Activated CD8-positive, alpha-beta memory T cell treated with anti-CD3 and anti-CD28 coated beads for 36 hours (primary cell): ENCODE measurements around the gene SNRNP70. TPM values are rescaled to one million over a fixed set of nuclear protein-coding genes. Genes with fewer than 3 reads are reported as not detected.

ENCODE experiments used
- CTCF ChIA-PET: fragments of 350-600 bp; sonication (Branson Sonifier 250); formaldehyde crosslinking; loops from one replicate; lab custom pipeline; 2021; ENCODE audit warnings: antibody characterized with exemption; lab: Charles Lee
- POLR2A ChIA-PET: fragments of 350-600 bp; sonication (Branson Sonifier 250); formaldehyde crosslinking; loops from one replicate; lab custom pipeline; 2021; ENCODE audit warnings: antibody characterized with exemption; lab: Charles Lee
- total RNA-seq, 2 experiments: library from RNA; stranded (reverse); gene quantifications; one replicate each; pipeline ENCODE4 v1.2.3, GENCODE V29; 2021

SNRNP70 gene
- total RNA-seq, 2 experiments from 2014 or later = 201 TPM

DNA sequence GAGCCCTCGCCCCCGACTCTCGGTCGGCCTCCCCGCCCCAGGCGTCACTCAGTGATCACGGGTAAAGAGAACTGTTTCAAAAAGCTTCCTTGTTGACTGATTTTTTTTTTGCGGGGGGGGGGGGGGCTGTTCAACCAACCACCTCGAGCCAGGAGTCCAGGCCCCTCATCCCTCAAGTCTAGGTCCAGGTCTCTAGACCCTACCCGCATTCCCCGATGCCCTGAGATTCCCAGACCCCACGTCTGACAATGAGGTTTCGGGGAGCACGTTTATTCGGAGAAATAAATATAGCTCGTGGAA is 65.6 kb downstream of the SNRNP70 start:
- POLR2A ChIA-PET = no interaction called here

DNA sequence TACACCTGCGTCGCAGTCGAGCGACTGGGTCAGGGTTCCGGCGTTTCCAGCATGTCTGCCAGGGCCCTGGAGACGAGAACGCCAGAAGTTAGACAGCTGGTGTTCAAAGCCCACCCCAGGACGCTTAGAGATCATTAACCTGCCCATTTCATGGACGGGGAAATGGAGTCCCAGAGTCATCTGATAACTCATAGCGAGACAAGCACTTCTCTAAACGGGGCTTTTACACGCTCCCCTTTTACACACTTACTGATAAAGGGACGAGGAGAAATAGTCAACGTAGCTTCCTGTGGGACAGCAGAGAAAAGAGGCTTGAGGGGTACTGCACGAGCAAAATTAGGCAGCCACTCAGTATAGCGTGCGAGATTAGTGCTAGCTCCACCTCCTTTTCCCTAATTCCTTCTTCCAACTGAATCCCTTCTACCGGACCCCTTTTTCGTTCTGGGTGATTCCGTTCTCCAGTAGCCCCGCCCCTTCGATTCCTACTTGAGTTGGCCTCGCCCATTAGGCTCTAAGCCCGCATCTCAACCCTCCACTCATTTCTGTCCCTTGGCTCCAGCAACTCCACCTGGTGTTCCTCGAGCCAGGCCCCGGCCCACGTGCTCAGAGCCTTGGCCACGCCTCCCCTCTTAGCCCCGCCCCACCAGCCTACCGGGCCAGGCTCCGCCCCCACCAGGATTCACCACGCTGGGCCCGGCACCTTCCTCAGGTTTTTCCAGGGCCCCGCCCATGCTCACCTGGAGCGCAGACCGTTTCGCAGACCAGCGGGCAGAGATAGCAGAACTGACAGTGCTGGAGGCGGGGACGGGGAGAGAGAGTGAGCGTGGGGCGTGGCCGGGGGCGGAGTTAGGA is 66.2 kb downstream of the SNRNP70 start:
- ChIA-PET CTCF (interaction anchor here (0.7 to 1.4 kb wide), 2 partner anchors 54 to 153 kb away, joined by 4 read pairs; no protein-coding TSS in a partner anchor), POLR2A (interaction anchor here (0.6 kb wide), 1 partner anchor 341 kb away, joined by 4 read pairs; no protein-coding TSS in a partner anchor)

More for the DNA sequence above, 65.6 kb downstream of the SNRNP70 start:
- CTCF ChIA-PET = interaction anchor here (0.7 to 1.4 kb wide), 2 partner anchors 53 to 152 kb away, joined by 4 read pairs; no protein-coding TSS in a partner anchor

DNA sequence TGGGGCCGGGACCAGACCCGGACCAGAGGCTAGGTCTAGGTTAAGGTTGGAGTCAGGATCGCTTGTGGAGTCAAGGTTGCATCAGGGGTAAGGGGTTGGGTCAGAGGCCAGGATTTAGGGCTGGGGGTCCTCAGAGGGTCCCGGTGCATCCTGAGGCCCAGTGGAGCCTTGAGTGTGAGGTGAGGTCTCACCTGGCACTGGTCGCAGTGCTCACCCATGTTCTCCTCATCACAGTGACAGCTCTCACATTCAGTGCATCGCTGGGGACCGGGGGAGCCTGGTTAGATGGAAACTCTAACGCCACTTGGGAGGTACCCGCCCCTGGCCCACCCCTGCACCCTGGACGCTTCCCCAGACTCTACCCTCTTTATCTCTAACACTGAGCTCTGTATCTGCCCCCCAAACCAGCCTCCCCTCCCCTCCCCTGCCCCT is 66.9 kb downstream of the SNRNP70 start:
- ChIA-PET POLR2A (no interaction called here), CTCF (interaction anchor here (1.4 kb wide), 1 partner anchor 54 kb away, joined by 4 read pairs; no protein-coding TSS in a partner anchor)

DNA sequence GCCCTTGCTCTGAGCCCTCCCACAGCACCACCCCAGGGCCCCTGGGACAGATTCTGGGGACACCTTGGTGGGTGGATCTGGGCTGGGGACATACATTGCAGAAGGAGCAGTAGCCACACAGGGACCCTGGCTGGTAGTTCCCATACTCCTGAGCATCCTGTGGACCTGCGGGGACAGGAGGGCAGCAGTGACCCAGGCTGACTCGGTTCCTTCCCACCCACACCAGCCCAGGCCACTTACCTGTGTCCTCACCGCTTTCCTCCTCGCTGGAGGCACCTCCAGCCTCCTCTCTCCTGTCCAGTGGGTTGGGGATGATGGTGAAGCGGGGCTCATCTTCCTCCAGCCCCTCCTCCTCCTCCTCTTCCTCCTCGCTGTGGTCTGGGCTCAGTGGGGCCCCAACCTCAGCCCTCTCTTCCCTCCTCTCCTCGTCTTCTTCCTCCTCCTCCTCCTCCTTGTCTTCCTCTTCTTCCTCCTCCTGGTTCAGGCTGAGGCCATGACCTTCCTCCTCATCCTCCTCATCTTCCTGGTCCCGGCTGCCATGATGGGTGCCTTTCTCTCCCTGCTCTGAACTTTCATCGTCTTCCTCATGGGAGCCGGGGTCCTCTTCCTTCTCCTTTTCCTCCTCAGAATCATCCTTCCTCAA is 68.0 kb downstream of the SNRNP70 start:
- ChIA-PET POLR2A (no interaction called here), CTCF (no interaction called here)

DNA sequence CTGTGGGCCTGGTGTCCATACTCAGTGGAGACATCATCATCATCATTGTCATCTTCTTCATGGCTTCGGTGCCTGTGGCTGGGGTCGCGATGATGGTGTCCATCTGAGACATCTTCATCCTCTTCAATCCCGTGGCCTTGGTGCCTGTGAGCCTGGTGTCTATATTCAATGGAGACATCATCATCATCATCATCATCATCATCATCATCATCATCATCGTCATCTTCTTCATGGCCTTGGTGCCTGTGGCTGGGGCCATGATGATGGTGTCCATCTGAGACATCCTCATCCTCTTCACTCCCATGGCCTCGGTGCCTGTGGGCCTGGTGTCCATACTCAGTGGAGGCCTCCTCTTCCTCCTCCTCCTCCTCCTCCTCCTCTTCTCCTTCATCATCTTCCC is 69.0 kb downstream of the SNRNP70 start:
- POLR2A ChIA-PET = no interaction called here
- CTCF ChIA-PET = no interaction called here

DNA sequence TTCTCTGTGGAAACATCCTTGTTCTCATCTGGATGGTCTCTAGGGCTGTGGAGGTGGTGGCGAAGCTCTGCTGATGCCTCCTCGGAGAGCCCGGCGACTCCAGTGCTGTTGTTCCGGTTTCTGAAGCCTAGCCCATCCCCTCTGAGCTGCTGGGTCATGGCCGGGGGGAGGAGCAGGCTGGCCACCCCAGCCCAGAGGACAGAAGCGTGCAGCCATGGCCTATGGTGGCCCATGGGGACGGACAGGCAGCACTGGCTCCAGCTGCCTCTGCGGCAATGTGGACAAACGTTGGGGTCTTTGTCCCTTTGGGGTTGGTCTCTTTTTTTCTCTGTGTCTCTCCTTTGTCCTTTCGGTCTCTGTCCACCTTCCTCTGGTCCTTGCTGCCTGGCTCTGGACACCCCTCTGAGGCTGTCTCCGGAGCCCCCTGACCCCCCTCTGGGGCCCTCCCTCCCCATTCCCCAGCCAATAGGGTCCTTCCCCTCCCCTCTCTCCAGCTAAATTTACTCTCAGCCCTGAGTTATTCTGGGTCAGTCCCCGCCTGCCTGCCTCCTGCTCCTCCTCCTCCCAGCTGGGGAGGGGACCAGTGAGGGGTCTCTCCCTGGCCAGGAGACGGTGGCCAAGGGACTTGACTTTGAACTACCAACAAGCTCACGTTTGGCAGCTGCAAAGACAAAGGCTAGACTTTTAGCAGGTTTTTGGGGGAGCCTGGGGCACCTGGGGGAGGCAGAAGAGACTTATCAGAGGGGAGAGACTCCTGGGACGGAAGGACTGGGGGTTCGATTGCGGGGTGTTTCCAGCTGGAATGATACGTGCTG is 70.0 kb downstream of the SNRNP70 start, which contains the start of gene HRC:
TSS of gene HRC (minus strand) at position 392 of the 815 bp plus-strand sequence. CDS start at position 233, 159 bp downstream.
- ChIA-PET POLR2A (no interaction called here), CTCF (interaction anchor here (0.8 kb wide), 1 partner anchor 43 kb away, joined by 4 read pairs; no protein-coding TSS in a partner anchor)

DNA sequence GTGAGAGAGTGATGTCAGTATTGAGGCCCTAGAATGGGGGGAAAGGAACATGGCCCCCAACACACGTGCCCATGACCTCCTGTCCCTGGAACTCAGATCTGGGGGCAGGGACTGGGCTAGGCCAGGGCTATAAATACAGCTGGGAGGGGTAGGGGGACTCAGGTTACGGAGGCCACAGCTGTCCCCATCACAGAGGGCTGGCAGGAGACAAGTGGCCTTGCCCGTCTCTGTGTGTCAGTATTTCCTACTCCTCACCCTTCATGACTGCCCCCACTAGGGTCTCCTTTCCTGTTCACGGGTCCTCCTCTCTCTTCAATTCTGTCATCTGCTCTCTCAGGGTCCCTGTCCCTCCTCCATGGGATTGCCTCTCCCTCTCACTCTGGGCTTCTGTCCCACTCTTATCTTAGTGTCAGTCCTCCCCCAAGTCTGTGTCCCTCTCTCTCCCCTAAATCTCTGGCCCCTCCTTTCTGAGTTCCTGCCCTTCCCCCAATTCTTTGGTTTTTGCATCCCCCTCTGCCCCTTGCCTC is 70.6 kb downstream of the SNRNP70 start:
- POLR2A ChIA-PET = no interaction called here
- CTCF ChIA-PET = interaction anchor here (0.8 kb wide), 1 partner anchor 42 kb away, joined by 4 read pairs; no protein-coding TSS in a partner anchor

DNA sequence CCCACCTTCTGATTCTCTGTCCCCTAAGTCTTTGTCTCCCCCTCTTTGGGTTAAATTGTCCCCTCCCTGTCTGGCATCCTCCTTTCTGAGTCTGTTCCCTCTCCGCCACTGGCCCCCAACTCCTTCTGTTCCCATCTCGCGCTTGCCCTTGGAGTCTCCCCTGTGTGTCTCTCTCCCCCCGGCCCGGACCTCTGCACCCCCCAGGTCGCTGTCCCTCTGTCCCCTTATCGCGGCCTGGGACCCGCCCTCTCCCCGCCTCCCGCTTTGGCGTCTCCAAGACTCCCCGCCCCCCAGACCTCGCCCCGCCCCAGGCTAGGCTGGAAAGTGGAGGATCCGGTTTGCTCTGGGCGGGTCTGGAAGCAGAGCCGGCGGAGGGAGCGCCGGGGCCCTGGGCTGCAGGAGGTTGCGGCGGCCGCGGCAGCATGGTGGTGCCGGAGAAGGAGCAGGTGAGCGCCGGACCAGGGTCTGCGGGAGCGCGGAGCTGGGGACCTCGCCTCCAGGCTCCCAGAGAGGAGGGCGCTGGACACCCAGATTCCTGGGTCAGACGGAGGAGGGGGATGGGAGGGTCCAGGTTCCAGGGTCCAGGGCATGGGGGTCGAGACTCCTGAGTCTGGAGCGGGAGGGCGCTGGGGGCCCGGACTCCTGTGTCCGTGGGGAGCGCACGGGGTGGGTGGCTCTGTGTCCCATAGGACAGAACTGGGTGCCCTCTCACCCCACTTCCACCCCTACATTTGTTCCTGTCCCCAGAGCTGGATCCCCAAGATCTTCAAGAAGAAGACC is 72.4 kb downstream of the SNRNP70 start, which contains the start of gene TRPM4:
TSS of gene TRPM4 (plus strand) at position 348 of the 780 bp plus-strand sequence. CDS start at position 423, 75 bp downstream.
- CTCF ChIA-PET = no interaction called here
- POLR2A ChIA-PET = no interaction called here

Other genes starting within 250 kb of the SNRNP70 start
- under 1 TPM; 0.27 to 0.44 TPM for gene HSD17B14, start 249.0 kb upstream of the SNRNP70 start, total RNA-seq
- gene PLEKHA4, start 216.8 kb upstream of the SNRNP70 start, total RNA-seq = 1 to 10 TPM; 4.8 to 5.5 TPM
- 10 to 100 TPM; 31.4 to 31.9 TPM for gene PPP1R15A, start 213.0 kb upstream of the SNRNP70 start, total RNA-seq
- not detected for gene TULP2, start 186.7 kb upstream of the SNRNP70 start, total RNA-seq
- gene NUCB1, start 185.1 kb upstream of the SNRNP70 start, total RNA-seq = 10 to 100 TPM; 89.2 to 89.5 TPM
- gene DHDH, start 151.8 kb upstream of the SNRNP70 start, total RNA-seq = under 1 TPM; 0.32 to 0.67 TPM
- gene BAX, start 130.6 kb upstream of the SNRNP70 start, total RNA-seq = 100 to 1,000 TPM; 272 to 279 TPM
- 1,000 to 10,000 TPM; 1,469 to 1,496 TPM for gene FTL, start 120.1 kb upstream of the SNRNP70 start, total RNA-seq
- 10 to 100 TPM; 50.8 to 54.7 TPM for gene GYS1, start 92.1 kb upstream of the SNRNP70 start, total RNA-seq
- 100 to 1,000 TPM; 173 to 175 TPM for gene RUVBL2, start 91.6 kb upstream of the SNRNP70 start, total RNA-seq
- not detected for gene LHB, start 68.4 kb upstream of the SNRNP70 start, total RNA-seq
- not detected for gene CGB3, start 61.1 kb upstream of the SNRNP70 start, total RNA-seq
- not detected for gene CGB2, start 53.6 kb upstream of the SNRNP70 start, total RNA-seq
- not detected for gene CGB1, start 48.6 kb upstream of the SNRNP70 start, total RNA-seq
- gene CGB5, start 41.6 kb upstream of the SNRNP70 start, total RNA-seq = not detected
- not detected for gene CGB8, start 36.3 kb upstream of the SNRNP70 start, total RNA-seq
- not detected for gene CGB7, start 27.7 kb upstream of the SNRNP70 start, total RNA-seq
- gene NTF4, start 20.6 kb upstream of the SNRNP70 start, total RNA-seq = not detected
- gene KCNA7, start 12.8 kb upstream of the SNRNP70 start, total RNA-seq = not detected
- gene LIN7B, start 28.9 kb downstream of the SNRNP70 start, total RNA-seq = 1 to 10 TPM; 4.7 to 4.9 TPM
- 1 to 10 TPM; 1.0 to 1.4 TPM for gene C19orf73, start 33.7 kb downstream of the SNRNP70 start, total RNA-seq
- gene PPFIA3, start 34.1 kb downstream of the SNRNP70 start, total RNA-seq = 1 to 10 TPM; 3.9 to 4.7 TPM
- gene HRC, start 69.9 kb downstream of the SNRNP70 start, total RNA-seq = not detected
- under 1 TPM in 1 of 2 experiments, not detected in 1; 0.13 TPM for gene TRPM4, start 72.3 kb downstream of the SNRNP70 start, total RNA-seq
- gene SLC6A16, start 239.7 kb downstream of the SNRNP70 start, total RNA-seq = under 1 TPM; 0.57 to 0.95 TPM
- gene CD37, start 250.0 kb downstream of the SNRNP70 start, total RNA-seq = 100 to 1,000 TPM; 101 to 102 TPM